ENCODE results near the gene NUCB2.
"Not testable (repeated sequence)": the region's sequence is repeated elsewhere in the genome, so short reads cannot be mapped to it uniquely, and the experiment has no call there.

The NUCB2 gene

DNA sequence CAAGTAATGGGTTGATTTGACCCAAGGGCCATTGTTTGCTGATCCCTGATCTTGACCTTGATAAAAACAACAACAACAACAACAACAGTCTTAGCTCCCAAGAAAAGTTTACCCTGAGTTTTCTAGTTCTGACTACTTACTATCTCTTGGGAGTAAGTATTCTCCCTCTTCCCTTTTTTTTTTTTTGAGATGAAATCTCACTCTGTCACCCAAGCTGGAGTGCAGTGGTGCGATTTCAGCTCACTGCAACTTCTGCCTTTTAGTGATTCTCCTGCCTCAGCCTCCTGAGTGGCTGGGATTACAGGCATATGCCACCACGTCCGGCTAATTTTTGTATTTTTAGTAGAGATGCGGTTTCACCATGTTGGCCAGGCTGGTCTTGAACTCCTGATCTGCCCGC lies 8.0 kb upstream of the NUCB2 start:
- in situ Hi-C loops (cut with MboI; ENCODE audit: low sequenced_read_pairs) = not testable (repeated sequence)

DNA sequence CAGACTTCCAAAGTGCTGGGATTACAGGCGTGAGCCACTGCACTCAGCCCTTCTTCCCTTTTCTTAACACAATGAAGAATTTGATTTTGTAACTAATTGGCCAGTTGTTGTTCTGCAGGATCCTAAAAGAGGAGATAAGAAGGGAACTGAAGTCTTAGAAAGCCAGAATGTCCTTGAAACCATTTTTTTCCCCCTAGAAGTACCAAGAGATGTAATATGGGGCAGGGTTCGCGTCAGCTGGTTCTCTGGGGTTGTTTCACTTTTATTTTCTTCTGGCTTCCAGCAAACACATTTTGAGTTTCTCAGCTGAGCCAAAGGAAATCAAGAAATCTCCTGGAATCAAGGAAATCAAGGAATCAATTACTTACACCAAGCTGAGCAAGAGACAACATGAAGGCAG lies 7.6 kb upstream of the NUCB2 start:
- in situ Hi-C loops (cut with MboI; ENCODE audit: low sequenced_read_pairs) = no loop called here

DNA sequence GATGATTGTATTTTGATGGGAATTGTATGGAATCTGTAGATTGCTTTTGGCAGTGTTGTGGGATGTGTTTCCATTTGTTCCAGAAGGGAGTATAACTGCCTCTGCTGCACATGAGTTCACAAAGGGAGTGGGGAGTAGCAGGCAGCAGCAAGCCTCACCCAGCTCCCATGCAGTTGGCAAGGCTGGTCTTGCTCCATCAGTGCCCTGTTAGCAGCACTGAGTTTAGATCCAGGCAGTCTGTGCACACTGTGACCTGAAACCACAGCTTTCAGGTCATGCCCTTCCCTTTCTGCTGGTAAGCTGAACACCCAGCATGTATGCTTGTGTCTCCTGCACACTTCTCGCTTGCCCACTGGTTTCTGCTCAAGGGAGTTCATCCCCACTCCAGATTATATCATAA lies 3.7 kb upstream of the NUCB2 start:
- in situ Hi-C loops (cut with MboI; ENCODE audit: low sequenced_read_pairs) = no loop called here

DNA sequence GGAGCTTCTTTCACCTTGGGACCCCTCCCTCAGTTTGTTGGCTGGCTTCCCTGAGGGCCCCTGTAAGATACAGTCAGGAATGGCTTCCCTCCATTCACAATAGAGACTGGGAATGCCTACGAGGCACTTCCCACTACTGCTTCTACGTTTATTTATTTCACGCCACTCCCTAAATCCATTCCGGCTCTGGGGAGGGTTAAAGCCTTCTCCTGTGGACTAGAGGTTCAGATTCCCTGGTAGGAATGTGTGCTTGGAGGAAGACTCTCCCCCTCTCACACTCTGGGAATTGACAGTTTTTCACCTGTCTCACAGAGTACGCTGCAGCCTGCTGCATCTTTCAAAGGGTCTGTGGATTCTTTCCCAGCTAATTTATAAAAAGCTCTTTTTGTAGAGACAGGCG lies 3.3 kb upstream of the NUCB2 start:
- in situ Hi-C loops (cut with MboI; ENCODE audit: low sequenced_read_pairs) = no loop called here

DNA sequence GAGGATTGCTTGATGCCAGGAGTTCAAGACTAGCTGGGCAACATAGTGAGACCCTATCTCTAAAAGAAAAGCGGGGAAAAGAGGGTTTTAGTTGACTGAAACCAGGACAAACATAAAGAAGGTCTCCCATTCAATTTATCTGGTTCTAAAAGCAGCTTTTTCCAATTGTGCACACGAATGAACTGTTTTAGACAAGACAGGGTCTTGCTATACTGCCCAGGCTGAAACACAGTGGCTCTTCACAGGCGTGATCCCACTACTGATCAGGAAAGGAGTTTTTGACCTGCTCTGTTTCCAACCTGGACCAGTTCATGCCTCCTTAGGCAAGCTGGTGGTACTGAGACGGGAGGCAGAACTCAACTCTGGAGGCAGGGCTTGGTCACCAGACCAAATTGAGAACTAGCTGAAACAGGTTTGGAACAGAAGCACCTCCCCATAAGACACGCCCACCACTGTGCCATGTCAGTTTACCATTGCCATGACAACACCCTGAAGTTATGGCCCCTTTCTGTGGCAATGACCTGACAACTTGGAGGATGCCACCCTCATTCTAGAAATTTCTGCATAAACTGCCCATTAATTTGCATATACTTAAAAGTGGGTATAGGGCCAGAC lies 2.8 kb upstream of the NUCB2 start:
- in situ Hi-C loops (cut with MboI; ENCODE audit: low sequenced_read_pairs) = no loop called here

DNA sequence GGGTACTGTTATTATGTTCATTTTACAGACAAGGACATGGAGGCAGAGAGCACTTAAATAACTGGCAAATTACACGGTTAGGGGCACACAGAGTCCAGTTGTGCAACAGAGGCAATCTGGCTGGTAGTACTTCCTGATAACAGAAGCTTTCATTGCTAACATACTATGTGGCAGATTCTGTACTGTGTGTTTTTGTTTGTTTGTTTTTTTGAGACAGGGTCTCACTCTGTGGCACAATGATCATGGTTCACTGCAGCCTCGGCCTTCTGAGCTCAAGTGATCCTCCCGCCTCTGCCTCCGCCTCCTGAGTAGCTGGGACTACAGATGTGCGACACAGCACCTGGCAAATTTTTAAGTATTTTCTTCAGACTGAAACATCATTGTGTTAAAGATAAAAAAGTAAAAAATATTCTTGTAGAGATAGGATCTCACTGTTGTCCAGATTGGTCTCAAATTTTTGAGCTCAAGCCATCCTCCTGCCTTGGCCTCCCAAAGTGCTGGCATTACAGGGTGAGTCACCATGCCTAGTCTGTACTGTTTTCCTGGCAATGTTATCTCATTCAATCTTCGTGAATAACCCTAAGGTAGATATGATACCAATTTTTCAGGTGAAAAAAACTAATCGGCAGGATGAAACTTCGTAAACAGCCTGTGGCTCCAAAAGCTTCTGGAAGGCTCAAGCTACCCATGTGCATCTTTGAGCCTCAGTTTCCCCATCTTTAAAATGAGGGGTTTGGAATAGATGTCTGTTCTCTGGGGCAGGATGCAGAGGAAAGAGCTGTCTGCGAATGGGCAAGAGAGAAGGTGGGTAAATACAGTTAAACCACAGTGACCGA lies 921 bp upstream of the NUCB2 start:
- in situ Hi-C loops (cut with MboI; ENCODE audit: low sequenced_read_pairs) = no loop called here

DNA sequence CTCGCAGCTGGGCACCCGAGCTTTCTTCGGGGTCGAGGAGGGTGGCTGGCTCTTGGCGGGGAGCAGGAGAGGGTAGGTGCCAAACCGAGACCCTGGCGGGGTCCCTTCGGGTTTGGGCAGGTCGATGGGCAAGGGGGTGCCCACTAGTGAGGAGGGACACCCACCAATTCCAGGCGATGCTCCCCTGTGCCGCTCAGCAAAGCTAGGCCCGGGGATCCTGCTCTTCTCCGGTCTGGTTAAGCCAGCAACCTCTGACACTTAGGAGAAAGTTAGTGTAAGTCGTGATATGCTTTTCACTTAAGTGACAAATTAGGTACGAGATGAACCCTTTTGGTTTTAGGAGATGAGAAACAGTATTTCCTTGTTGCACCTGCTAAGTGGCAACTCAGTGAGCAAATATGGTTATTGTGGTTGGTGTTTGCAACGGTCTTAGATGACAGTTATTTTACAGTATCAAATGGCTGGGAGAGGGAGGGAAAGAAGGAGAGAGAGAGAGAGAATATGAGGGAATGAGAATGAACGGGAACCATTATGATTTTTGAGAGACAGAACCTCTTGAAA lies 565 bp downstream of the NUCB2 start:
- in situ Hi-C loops (cut with MboI; ENCODE audit: low sequenced_read_pairs) = no loop called here

DNA sequence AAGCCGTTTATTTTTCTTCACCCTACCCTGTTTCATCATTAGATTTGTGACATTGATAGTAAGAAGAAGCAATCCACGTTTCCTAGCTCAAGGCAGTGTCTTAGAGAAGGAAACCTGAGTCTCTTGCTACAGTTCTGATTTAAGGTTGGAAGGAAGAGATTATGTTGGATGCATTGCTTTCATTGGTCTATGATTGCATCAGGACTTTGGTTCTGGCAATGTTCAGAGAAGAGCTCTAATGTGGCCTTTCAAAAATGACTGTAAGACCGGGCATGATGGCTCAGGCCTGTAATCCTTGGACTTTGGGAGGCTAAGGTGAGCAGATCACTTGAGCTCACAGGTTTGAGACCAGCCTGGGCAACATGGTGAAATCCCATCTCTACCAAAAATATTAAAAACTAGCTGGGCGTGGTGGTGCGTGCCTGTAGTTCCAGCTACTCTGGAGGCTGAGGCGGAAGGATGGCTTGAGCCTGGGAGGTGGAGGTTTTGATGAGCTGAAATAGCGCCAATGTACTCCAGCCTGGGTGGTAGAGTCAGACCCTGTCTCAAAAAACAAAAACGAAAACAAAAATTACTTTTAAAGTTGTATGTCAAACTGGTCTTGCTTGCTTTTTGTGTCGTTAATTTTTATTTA lies 4.1 kb downstream of the NUCB2 start:
- in situ Hi-C loops (cut with MboI; ENCODE audit: low sequenced_read_pairs) = no loop called here

DNA sequence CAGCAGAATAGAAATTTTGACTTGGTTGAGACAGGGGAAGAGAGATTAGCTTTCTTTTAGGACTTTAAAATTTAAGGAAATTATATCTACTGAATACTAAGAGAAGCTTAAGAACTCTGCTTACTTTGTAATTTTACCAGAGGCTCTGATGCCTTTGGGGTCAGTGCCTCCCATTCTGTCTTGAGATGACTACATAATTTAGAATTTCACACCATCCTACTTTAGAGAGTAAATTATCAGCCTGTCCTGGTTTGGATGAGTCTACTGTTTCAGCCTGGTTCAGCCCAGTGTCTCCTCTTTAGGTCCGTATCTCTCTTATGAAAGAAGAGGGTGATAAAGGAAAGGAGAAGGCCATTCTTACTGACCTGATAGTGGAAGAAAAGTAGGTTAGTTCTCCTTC lies 9.8 kb downstream of the NUCB2 start:
- in situ Hi-C loops (cut with MboI; ENCODE audit: low sequenced_read_pairs) = no loop called here

DNA sequence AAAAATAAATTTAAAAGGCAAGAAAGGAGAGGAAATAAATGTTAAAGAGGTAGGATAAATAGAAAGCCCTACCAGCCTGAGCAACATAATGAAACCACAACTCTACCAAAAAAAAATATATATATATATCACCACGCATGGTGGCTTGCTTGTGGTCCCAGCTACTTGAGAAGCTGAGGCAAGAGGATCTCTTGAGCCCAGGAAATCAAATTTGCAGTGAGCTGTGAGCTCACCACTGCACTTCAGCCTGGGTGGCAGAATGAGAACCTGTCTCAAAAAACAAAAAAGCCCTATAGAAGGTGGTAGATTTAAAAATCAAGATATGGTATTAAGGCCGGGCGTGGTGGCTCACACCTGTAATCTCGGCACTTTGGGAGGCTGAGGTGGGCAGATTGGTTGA lies 10.5 kb downstream of the NUCB2 start:
- in situ Hi-C loops (cut with MboI; ENCODE audit: low sequenced_read_pairs) = no loop called here

DNA sequence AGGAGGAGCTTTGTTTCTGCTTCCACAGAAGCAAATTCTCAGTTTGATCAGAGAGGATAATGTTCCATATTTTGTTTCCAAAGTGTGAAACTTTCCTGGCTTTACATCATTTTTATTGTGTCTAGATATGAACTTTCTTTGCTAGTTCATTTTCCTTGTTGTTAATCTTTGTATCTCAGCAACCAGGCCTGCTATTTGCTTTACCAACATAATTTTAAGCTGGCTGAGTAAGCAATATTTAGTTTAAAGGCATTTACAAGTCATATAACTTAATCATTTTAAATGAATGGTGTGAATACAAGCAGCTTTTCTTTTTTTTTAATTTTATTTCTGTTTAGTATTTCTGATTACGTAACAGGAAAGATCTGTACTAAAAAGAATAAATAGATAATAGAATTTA lies 15.2 kb downstream of the NUCB2 start:
- in situ Hi-C loops (cut with MboI; ENCODE audit: low sequenced_read_pairs) = no loop called here

DNA sequence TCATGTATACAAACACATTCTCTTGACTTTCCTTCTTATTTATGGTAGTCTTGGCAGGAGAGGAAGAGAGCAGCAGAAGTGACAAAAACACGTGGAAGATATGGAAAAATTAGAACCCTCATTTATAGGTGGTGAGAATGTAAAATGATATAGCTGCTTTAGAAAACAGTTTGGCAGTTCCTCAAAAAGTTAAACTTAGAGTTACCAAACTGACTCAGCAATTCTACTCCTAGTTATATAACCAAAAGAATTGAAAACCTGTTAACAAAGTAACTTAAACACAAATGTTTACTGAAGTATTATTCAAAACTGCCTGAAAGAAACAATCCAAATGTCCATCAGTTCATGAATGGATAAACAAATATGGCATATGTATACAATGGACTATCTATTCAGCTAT lies 16.8 kb downstream of the NUCB2 start:
- in situ Hi-C loops (cut with MboI; ENCODE audit: low sequenced_read_pairs) = no loop called here

DNA sequence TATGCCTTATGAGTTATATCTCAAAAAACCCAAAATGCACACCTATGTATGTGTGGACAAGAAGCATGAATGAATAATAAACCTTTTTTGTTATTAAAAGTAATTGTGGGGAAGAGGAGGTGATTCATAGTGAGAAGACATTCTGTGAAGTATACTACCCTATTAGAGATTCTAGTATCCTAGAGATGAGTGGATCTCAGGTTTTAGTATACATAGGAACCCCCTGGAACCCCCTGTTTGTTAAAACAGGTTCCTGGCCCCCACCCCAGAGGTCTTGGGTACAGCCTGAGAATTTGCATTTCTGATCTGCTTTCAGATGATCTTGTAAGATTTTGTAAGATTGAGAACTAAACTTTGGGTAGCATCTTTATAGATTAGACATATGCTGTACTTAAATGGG lies 17.5 kb downstream of the NUCB2 start:
- in situ Hi-C loops (cut with MboI; ENCODE audit: low sequenced_read_pairs) = no loop called here

DNA sequence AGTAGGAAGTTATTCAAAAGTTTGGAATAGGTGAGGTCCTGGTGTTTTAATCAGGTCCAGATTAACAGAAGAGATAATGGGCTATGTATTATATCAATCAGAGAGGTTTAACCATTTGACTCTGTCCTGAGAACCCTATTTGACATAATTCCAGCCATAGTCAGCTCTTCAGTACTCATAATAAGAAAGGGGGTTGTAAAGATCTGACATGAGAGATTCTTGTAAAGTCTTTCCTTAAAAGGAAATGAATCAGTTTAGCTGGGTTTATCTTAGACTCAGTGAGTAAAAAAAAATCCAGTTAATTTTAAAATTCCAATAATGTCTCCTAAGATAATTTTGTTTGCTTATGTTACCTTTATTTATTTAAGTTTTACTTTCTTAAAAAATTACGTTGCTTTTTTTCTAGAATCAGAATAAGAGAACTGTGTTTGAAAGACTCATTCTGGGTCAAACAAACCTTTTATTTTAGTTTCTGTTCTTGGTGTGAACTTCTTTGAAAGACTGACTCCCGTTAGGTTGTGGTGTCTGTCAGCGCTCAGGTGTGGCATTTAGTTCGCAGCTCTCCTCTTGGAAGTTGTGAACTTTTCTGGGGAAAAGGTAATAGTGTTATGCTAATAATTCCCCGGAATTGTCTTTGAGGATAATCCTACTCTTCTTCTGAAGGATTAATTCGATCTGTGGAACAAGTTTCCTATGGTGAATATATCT lies 20.5 kb downstream of the NUCB2 start:
- in situ Hi-C loops (cut with MboI; ENCODE audit: low sequenced_read_pairs) = no loop called here

DNA sequence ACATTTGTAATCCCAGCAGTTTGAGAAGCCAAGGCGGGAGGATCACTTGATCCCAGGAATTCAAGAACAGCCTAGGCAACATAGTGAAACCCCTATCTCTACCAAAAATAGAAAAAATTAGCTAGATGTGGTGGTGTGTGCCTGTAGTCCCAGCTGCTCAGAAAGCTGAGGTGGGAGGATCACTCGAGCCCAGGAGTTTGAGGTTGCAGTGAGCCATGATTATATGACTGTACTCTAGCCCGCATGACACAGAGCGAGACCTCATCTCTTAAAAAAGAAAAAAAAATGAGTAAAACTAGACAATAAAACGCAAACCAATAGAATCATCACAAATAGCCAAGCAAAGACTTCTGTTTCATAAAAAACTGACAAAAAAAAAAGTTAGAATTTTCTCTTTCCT lies 21.8 kb downstream of the NUCB2 start:
- in situ Hi-C loops (cut with MboI; ENCODE audit: low sequenced_read_pairs) = no loop called here

DNA sequence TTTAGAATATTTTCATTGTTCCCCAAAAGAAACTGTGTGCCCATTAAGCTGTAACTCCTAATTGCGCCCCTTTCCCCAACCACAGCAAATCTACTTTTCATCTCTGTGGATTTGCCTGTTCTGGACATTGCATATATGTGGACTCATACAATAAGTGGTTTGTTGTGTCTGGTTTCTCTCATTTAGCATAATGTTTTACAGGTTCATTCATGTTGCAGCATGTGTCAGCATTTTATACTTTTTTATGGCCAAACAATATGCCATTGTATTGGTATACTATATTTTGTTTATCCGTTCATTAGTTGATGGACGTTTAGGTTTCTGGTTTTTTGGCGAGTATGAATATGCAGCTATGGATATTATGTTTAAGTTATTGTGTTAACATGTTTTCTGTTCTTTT lies 23.8 kb downstream of the NUCB2 start:
- in situ Hi-C loops (cut with MboI; ENCODE audit: low sequenced_read_pairs) = no loop called here

DNA sequence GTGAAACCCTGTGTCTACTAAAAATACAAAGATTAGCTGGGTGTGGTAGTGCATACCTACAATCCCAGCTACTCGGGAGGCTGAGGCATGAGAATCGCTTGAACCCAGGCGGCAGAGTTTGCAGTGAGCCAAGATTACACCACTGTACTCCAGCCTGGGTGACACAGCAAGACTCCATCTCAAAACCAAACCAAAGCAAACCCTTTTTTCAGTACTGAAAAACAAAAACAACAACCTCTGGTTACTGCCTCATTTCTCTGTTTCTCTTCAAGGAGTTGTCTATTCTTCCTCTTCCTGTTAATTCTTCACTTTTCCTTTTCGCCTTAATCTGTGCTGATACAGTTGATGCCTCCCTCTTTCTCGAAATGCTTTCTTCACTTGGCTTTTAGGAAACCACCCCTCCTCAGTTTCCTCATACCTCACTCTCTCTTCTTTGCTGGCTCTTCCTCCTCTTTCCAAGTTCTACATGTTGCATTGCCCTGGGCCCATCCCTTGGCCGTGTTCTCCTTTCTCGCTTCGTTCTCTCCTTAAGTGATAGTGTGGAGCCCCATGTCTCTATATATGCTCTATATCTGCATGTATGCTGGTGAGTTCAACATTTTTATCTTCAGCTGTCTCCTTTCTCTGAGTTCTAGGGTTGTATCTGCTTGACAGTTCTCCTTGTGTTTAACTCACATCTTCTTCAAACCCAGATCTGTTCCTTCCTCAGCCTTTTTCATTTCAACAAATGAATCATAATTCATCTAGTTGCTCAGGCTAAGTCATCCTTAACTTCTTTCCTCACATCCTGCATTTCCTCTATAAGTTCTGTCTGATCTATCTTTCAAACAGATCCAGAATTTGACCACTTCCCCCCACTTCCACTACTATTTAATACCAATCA lies 37.1 kb downstream of the NUCB2 start:
- in situ Hi-C loops (cut with MboI; ENCODE audit: low sequenced_read_pairs) = no loop called here

DNA sequence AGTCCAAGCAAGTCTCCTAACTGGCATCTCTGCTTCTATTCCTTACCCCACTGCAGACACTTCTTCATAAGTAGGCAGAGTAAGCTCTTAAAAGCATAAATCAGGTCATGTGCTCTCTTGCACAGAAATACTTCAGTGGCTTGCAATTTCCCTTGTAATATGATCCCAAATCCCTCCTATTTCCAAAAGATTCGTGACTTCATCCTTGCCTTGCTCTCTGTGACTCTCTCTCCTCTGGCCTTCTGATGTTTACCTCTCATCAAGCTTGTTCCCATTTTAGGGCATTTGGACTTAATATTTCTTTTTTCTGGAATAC lies 37.7 kb downstream of the NUCB2 start:
- in situ Hi-C loops (cut with MboI; ENCODE audit: low sequenced_read_pairs) = no loop called here

DNA sequence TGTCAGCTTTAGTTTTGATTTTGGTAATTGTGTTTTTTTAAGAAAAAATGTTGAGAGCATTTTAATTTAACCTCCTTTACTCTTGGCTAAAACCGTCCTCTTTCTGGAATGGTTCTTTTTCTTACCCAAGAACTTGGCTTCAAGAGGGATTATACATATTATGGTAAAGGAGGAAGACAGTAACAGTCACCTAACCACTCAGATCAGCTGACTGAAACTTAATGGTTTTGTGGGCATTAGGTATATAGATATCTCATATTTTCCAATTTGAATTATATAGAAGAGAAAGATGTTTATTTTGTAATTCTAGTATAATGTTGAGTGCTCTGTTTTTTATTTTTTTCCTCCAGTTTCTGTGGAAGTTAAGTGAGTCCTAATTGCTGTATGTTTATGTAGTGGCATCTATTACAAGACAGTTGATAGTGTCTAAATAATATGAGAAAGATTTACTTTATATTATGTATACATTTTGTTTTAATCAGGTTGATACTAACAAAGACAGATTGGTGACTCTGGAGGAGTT lies 38.4 kb downstream of the NUCB2 start:
- in situ Hi-C loops (cut with MboI; ENCODE audit: low sequenced_read_pairs) = no loop called here

DNA sequence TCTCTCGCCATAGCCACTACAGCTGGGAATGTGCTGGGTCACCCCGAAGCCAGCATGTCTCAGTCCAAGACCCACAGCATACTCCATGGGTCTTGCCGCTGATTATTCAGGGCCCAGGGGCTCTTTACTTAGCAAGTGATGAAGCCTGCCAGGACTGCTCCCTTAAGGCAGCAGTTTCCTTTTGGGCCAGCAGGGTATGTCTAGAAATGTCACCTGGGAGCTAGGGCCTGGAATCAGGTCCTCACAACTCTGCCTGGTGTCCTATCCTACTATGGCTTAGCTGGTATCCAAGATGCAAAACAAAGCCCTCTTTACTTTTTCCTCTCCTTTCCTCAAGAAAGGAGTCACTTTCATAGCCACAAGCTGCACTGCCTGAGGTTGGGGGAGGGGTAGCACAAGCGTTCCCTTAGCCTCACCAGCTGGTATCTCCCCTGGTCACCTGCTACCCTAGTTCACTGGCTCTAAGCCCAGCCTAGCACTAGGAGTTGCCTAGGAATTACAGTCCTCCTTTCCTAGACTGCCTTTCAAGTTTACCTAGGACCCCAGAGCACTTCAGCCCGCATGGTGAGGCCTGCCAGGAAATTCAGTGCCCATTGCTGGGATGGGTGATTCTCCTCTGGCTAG lies 52.4 kb downstream of the NUCB2 start:
- in situ Hi-C loops (cut with MboI; ENCODE audit: low sequenced_read_pairs) = no loop called here

All from hTERT RPE-1 (cell line).